Measurements from ENCODE around the gene PTPN14.

Gene PTPN14

DNA sequence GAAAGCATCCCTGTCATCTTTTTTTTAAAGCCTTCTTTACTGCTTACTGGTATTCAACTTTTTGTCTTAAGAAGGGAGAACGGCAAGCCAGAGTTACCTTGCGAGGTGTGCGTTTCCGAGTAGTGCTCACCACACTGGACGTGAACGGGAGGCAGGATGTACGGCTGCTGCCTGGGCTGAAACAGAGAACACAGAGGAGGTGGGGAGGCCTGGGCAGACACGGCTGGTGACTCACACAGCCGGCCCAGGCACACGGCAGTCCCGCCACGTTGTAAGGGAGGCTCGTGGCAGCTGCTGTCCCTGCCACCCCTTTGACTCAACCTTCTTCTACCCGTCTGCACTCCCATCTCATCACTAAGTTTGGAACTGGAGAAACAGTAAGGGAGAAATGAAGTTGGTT lies 164.7 kb downstream of the PTPN14 start:
- in situ Hi-C loops (cut with MboI; ENCODE audit: low sequenced_read_pairs, unreplicated experiment), result no loop called here
- DNase-seq (ENCODE audit: low spot score), result no peak
- TF ChIP-seq, protein P1, sequence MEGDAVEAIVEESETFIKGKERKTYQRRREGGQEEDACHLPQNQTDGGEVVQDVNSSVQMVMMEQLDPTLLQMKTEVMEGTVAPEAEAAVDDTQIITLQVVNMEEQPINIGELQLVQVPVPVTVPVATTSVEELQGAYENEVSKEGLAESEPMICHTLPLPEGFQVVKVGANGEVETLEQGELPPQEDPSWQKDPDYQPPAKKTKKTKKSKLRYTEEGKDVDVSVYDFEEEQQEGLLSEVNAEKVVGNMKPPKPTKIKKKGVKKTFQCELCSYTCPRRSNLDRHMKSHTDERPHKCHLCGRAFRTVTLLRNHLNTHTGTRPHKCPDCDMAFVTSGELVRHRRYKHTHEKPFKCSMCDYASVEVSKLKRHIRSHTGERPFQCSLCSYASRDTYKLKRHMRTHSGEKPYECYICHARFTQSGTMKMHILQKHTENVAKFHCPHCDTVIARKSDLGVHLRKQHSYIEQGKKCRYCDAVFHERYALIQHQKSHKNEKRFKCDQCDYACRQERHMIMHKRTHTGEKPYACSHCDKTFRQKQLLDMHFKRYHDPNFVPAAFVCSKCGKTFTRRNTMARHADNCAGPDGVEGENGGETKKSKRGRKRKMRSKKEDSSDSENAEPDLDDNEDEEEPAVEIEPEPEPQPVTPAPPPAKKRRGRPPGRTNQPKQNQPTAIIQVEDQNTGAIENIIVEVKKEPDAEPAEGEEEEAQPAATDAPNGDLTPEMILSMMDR (IDR thresholded peaks at IDR 0.05; ENCODE audit: borderline replicate concordance, control extremely low read depth, extremely low read depth, insufficient read depth, missing control alignments), result no peak

DNA sequence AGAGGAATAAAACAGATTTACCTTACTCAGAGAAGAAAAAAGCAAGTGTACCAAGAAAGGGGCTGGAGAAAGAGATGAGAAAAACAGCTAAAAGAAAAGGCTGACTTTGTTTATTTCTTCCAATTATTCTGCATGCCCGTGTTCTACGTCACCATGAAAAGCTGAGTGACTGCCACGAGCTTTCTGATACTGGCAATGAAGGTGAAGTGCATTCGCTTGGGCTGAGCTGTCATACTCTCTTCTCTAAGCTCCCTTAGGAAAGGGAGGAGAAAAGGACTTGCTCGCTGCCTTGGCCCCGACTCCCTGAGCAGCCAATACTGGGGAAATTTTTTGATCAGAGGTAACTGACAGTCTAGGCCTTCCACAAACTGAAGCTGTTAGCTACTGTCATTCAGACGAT lies 165.1 kb downstream of the PTPN14 start:
- TF ChIP-seq, protein P1 (IDR thresholded peaks at IDR 0.05; ENCODE audit: borderline replicate concordance, control extremely low read depth, extremely low read depth, insufficient read depth, missing control alignments), result no peak
- no peak for DNase-seq (ENCODE audit: low spot score)
- in situ Hi-C loops (cut with MboI; ENCODE audit: low sequenced_read_pairs, unreplicated experiment), result no loop called here

DNA sequence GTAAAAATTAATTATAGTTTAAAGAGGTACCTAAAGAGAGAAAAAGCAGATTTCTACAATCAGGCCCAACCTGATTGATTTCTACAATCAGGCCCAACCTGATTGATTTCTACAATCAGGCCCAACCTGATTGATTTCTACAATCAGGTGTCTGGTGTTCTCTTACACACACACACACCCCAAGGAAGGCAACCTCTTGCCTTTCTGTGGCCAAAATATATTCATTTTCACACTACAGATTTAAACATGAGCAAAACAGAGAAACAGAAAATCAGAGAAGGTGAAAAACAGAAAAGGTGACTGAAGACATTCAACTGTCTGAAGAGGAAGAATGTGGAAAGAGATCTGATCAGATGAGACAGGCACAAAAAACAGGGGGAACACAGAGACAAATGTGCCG lies 166.0 kb downstream of the PTPN14 start:
- TF ChIP-seq, protein P1 (IDR thresholded peaks at IDR 0.05; ENCODE audit: borderline replicate concordance, control extremely low read depth, extremely low read depth, insufficient read depth, missing control alignments), result no peak
- in situ Hi-C loops (cut with MboI; ENCODE audit: low sequenced_read_pairs, unreplicated experiment), result no loop called here
- DNase-seq (ENCODE audit: low spot score), result no peak

DNA sequence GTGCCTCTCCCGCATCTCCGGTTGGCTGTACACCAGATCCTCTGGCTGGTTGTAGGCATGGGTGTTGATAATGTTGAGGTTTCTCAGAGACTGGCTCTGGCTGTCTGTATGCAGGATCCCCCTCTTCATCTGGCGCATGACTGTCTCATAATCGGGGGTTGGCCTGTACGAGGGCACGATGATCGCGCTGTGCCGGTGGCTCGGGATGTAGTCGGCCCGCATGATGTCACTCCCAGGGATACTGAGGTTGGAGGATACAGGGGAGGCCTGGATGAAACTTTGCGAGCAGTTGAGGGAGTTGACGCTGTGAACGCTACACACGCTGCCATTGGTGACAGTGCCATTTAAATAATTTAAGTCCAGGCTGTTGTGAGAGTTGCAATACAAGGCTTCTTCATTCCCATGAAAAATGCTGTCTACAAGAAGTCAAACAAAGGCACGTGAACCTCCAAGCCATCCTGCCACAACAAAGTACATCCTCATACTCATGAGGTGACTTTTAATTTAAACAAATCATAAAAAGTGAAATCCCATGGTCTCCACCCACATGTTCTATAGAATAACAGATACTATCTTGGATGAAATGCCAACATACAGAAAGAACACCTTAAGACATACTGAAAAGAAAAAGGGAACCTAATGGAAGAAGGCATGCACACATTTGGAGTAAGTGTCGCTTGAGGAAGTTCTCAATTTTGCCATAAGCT lies 166.9 kb downstream of the PTPN14 start:
- in situ Hi-C loops (cut with MboI; ENCODE audit: low sequenced_read_pairs, unreplicated experiment), result no loop called here
- TF ChIP-seq, protein P1 (IDR thresholded peaks at IDR 0.05; ENCODE audit: borderline replicate concordance, control extremely low read depth, extremely low read depth, insufficient read depth, missing control alignments), result no peak
- DNase-seq (ENCODE audit: low spot score), result no peak

- in situ Hi-C loops (cut with MboI; ENCODE audit: low sequenced_read_pairs, unreplicated experiment), result no loop called here
- TF ChIP-seq, protein P1 (IDR thresholded peaks at IDR 0.05; ENCODE audit: borderline replicate concordance, control extremely low read depth, extremely low read depth, insufficient read depth, missing control alignments), result no peak
- no peak for DNase-seq (ENCODE audit: low spot score)
Measured at GRCh38 chr1:214383381-214384372, 167.7 kb downstream of the PTPN14 start.

DNA sequence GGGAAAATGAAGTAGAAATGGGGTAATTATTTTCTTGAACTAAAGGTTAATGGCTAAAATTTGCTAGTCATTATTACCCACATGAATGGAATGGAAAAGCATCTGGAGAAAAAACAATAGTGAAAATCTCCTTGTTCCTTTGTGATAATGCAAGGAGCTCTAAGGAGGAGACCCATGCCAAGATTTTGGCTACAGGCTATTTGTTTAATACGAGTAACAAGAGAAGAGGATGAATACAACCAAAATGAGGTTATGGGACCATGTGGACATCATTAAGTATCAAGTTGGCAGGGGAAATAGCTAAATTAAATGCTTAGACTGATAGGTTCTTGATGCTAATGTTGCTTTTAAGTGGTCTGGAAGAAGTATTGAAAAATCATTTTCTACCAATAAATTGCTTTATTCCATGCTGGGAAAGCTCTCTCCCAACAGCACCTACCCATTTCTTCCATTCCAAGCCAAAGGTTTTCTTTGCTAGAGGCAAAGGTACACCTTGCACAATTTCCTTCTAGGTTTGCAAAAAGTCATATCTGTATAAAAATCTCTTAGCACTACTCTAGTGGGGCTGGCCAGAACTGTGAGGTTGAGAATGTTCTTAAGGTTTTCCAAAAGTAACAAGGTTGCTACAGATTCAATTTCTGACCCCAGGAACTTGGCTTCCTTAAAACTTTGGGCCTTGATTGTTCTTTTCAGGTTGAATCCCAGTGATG lies 170.3 kb downstream of the PTPN14 start:
- TF ChIP-seq, protein P1 (IDR thresholded peaks at IDR 0.05; ENCODE audit: borderline replicate concordance, control extremely low read depth, extremely low read depth, insufficient read depth, missing control alignments), result no peak
- in situ Hi-C loops (cut with MboI; ENCODE audit: low sequenced_read_pairs, unreplicated experiment), result no loop called here
- no peak for DNase-seq (ENCODE audit: low spot score)
